H9 (cell line): ENCODE data around the gene CLTCL1. TPM values are rescaled to one million over a fixed set of nuclear protein-coding genes. Genes with fewer than 3 reads are reported as not detected.

Source experiments
- DNase-seq: peaks from one replicate; pipeline ENCODE4 v3.0.0-alpha.2; 2017
- H2AFZ ChIP-seq: one replicate; pipeline ENCODE4 v1.6.1; 2013; ENCODE audit warnings: mild to moderate bottlenecking, low read length, control low read depth, moderate library complexity
- H2AK5ac ChIP-seq: 2 replicates; pipeline ENCODE4 v1.6.1; 2013; ENCODE audit warnings: low read length, control low read depth, mixed read lengths; ENCODE audit not compliant: insufficient read length
- H2BK120ac ChIP-seq: one replicate; pipeline ENCODE4 v1.6.1; 2013; ENCODE audit warnings: low read depth, mild to moderate bottlenecking, low read length, control low read depth, inconsistent platforms; ENCODE audit not compliant: poor library complexity, severe bottlenecking
- H2BK12ac ChIP-seq: 2 replicates; pipeline ENCODE4 v1.6.1; 2013; ENCODE audit warnings: low read length, control low read depth, mixed read lengths, low read depth; ENCODE audit not compliant: insufficient read length
- H2BK15ac ChIP-seq: 2 replicates; pipeline ENCODE4 v1.6.1; 2013; ENCODE audit warnings: low read depth, low read length, control low read depth
- H2BK20ac ChIP-seq: one replicate; pipeline ENCODE4 v1.6.1; 2013; ENCODE audit warnings: low read depth, mild to moderate bottlenecking, low read length, control low read depth, inconsistent platforms; ENCODE audit not compliant: poor library complexity, severe bottlenecking
- H2BK5ac ChIP-seq: 2 replicates; pipeline ENCODE4 v1.6.1; 2013; ENCODE audit warnings: low read length, control low read depth, mixed read lengths; ENCODE audit not compliant: insufficient read length
- H3K14ac ChIP-seq: 2 replicates; pipeline ENCODE4 v1.6.1; 2013; ENCODE audit warnings: low read length, control low read depth; ENCODE audit not compliant: insufficient read depth
- H3K18ac ChIP-seq: 2 replicates; pipeline ENCODE4 v1.6.1; 2013; ENCODE audit warnings: low read depth, mild to moderate bottlenecking, mixed read lengths, low read length, control low read depth; ENCODE audit not compliant: insufficient read length
- H3K23ac ChIP-seq: 2 replicates; pipeline ENCODE4 v1.6.1; 2013; ENCODE audit warnings: low read length, control low read depth, mixed read lengths, low read depth; ENCODE audit not compliant: insufficient read length
- H3K23me2 ChIP-seq: 2 replicates; pipeline ENCODE4 v1.6.1; 2013; ENCODE audit warnings: low read depth, mild to moderate bottlenecking, mixed read lengths, low read length, control low read depth; ENCODE audit not compliant: insufficient read length, poor library complexity, severe bottlenecking
- H3K27ac ChIP-seq: 2 replicates; pipeline ENCODE4 v1.5.1; 2013; ENCODE audit warnings: low read length, control low read depth, mixed read lengths, low read depth; ENCODE audit not compliant: insufficient read length
- H3K27me3 ChIP-seq: 2 replicates; pipeline ENCODE4 v1.6.1; 2013; ENCODE audit warnings: low read length, control low read depth, inconsistent platforms; ENCODE audit not compliant: insufficient read depth
- H3K4ac ChIP-seq: 2 replicates; pipeline ENCODE4 v1.6.1; 2013; ENCODE audit warnings: low read depth, mild to moderate bottlenecking, control low read depth, inconsistent platforms, low read length, moderate library complexity
- H3K4me1 ChIP-seq: 2 replicates; pipeline ENCODE4 v1.6.1; 2013; ENCODE audit warnings: low read length, control low read depth, inconsistent platforms; ENCODE audit not compliant: insufficient read depth
- H3K4me2 ChIP-seq: 2 replicates; pipeline ENCODE4 v1.6.1; 2013; ENCODE audit warnings: low read length, control low read depth, mixed read lengths; ENCODE audit not compliant: insufficient read length, insufficient read depth
- H3K56ac ChIP-seq: 2 replicates; pipeline ENCODE4 v1.6.1; 2013; ENCODE audit warnings: low read depth, mild to moderate bottlenecking, mixed read lengths, low read length, control low read depth; ENCODE audit not compliant: insufficient read length
- H3K79me1 ChIP-seq: 2 replicates; pipeline ENCODE4 v1.6.1; 2013; ENCODE audit warnings: low read depth, mild to moderate bottlenecking, moderate library complexity, low read length, control low read depth, inconsistent platforms; ENCODE audit not compliant: insufficient read depth, poor library complexity, severe bottlenecking
- H3K79me2 ChIP-seq: 2 replicates; pipeline ENCODE4 v1.6.1; 2013; ENCODE audit warnings: low read length, control low read depth, inconsistent platforms; ENCODE audit not compliant: insufficient read depth
- H3K9ac ChIP-seq: 2 replicates; pipeline ENCODE4 v1.6.1; 2013; ENCODE audit warnings: low read length, control low read depth, mixed read lengths; ENCODE audit not compliant: insufficient read length; ENCODE audit errors: extremely low read depth
- H3K9me3 ChIP-seq: one replicate; pipeline ENCODE4 v1.6.1; 2013; ENCODE audit warnings: low read depth, low read length, inconsistent platforms; ENCODE audit not compliant: control insufficient read depth
- H3T11ph ChIP-seq: one replicate; pipeline ENCODE4 v1.6.1; 2013; ENCODE audit warnings: mild to moderate bottlenecking, low read length, control low read depth, inconsistent platforms
- H4K20me1 ChIP-seq: one replicate; pipeline ENCODE4 v1.6.1; 2013; ENCODE audit not compliant: control insufficient read depth, insufficient read length, insufficient read depth
- H4K5ac ChIP-seq: 2 replicates; pipeline ENCODE4 v1.6.1; 2013; ENCODE audit warnings: low read depth, mild to moderate bottlenecking, mixed read lengths, low read length, control low read depth; ENCODE audit not compliant: insufficient read length
- H4K8ac ChIP-seq: replicated peaks from 2 replicates; pipeline ENCODE4 v1.6.1; 2013; ENCODE audit warnings: low read length, control low read depth, mixed read lengths, low read depth; ENCODE audit not compliant: insufficient read length
- H4K91ac ChIP-seq: 2 replicates; pipeline ENCODE4 v1.6.1; 2013; ENCODE audit warnings: low read depth, mild to moderate bottlenecking, moderate library complexity, mixed read lengths, low read length, control low read depth; ENCODE audit not compliant: insufficient read length
- H3K27ac Mint-ChIP-seq, 3 experiments: 2 replicates in 2 of 3; 3 replicates in 1 of 3; pipeline ENCODE4 v1.8.0; 2020 to 2021; ENCODE audit warnings: mixed read lengths in 3 of 3, mild to moderate bottlenecking in 1 of 3, moderate library complexity in 1 of 3
- H3K27me3 Mint-ChIP-seq: 2 replicates; pipeline ENCODE4 v1.8.0; 2021; ENCODE audit warnings: low read depth, mild to moderate bottlenecking, moderate library complexity, mixed read lengths
- H3K36me3 Mint-ChIP-seq, 3 experiments: 2 replicates in 2 of 3; 3 replicates in 1 of 3; pipeline ENCODE4 v1.8.0; 2020 to 2021; ENCODE audit warnings: low read depth in 3 of 3, mixed read lengths in 3 of 3; ENCODE audit not compliant: insufficient read depth in 1 of 3
- H3K4me1 Mint-ChIP-seq, 2 experiments: 2 replicates each; pipeline ENCODE4 v1.8.0; 2020; ENCODE audit warnings: mixed read lengths in 2 of 2
- H3K4me3 Mint-ChIP-seq, 2 experiments: 2 replicates in 1 of 2; 3 replicates in 1 of 2; pipeline ENCODE4 v1.8.0; 2020 to 2021; ENCODE audit warnings: mild to moderate bottlenecking in 2 of 2, mixed read lengths in 2 of 2, moderate library complexity in 1 of 2
- H3K9me3 Mint-ChIP-seq, 2 experiments: 2 replicates in 1 of 2; 3 replicates in 1 of 2; pipeline ENCODE4 v1.8.0; 2020; ENCODE audit warnings: mild to moderate bottlenecking in 2 of 2, mixed read lengths in 2 of 2, moderate library complexity in 1 of 2
- CTCF ChIP-seq: fragments of 200-600 bp; sonication (generic); conservative IDR thresholded peaks from 3 replicates; pipeline ENCODE4 v1.8.0; 2021; ENCODE audit warnings: antibody characterized with exemption, mild to moderate bottlenecking
- WGBS: extraction: QIAGEN DNeasy Blood & Tissue Kit; methylation state at CpG from one replicate; pipeline ENCODE4 v1.1.7; 2013; ENCODE audit warnings: missing lambda C conversion rate, low lambda C conversion rate, mixed read lengths; ENCODE audit not compliant: insufficient read length; ENCODE audit errors: extremely low coverage; 5-methylcytosine and 5-hydroxymethylcytosine counted together
- total RNA-seq: library from RNA; stranded (reverse); gene quantifications from 2 replicates; pipeline ENCODE4 v1.2.1, GENCODE V29; 2021

CLTCL1 gene
- total RNA-seq, 1 experiment from 2014 or later, result 11.1 TPM

- Mint-ChIP-seq H3K4me1 (peaks cover 14 to 26% of the 10 kb centered on the region in 2 experiments), H3K27me3 (peaks cover 78% of the 10 kb centered on the region)
- H2BK5ac ChIP-seq, result no peak overlapping the region
These were observed 124.2 kb downstream of the CLTCL1 start for GRCh38 chr22:19167106-19167869.

More at GRCh38 chr22:19167106-19167869, 124.2 kb downstream of the CLTCL1 start:
- Histone ChIP-seq H3K14ac (no peak overlapping the region), H2AFZ (no peak overlapping the region), H3K23ac (no peak overlapping the region), H4K5ac (no peak overlapping the region), H3K23me2 (peaks cover 11% of the 10 kb centered on the region), H3T11ph (no peak overlapping the region), H4K20me1 (no peaks in the 10 kb centered on the region), H2BK15ac (no peak overlapping the region), H3K79me2 (peaks cover 3% of the 10 kb centered on the region; the same call in 1 of the 2 replicates), H3K27ac (no peak overlapping the region), H3K79me1 (peaks cover 1% of the 10 kb centered on the region), H4K8ac (no peak overlapping the region), H3K27me3 (peaks cover 4% of the 10 kb centered on the region; the same call in 1 of the 2 replicates), H3K4me2 (no peak overlapping the region), H2BK20ac (no peak overlapping the region), H3K4me1 (no peaks in the 10 kb centered on the region; the same call in 1 of the 2 replicates), H3K18ac (no peak overlapping the region), H3K4ac (no peak overlapping the region), H2BK12ac (no peak overlapping the region), H3K9me3 (no peaks in the 10 kb centered on the region), H3K9ac (no peak overlapping the region), H3K56ac (no peak overlapping the region), H4K91ac (no peak overlapping the region), H2AK5ac (no peak overlapping the region), H2BK120ac (no peak overlapping the region)
- no peak overlapping the region for H3K4me3 Mint-ChIP-seq
- H3K27ac Mint-ChIP-seq, result no peak overlapping the region
- no peaks in the 10 kb centered on the region for H3K36me3 Mint-ChIP-seq
- DNase-seq, result no peak
- H3K9me3 Mint-ChIP-seq, result no peaks in the 10 kb centered on the region
- no CpG with 5 or more reads among the region's 13 CpGs for WGBS
- no peak for TF ChIP-seq CTCF
